ENCODE measurements around the gene KCTD17. TPM values are rescaled to one million over a fixed set of nuclear protein-coding genes. Genes with fewer than 3 reads are reported as not detected.

KCTD17 gene
- total RNA-seq, 1 donor from 2014 or later = 28.9 TPM

DNA sequence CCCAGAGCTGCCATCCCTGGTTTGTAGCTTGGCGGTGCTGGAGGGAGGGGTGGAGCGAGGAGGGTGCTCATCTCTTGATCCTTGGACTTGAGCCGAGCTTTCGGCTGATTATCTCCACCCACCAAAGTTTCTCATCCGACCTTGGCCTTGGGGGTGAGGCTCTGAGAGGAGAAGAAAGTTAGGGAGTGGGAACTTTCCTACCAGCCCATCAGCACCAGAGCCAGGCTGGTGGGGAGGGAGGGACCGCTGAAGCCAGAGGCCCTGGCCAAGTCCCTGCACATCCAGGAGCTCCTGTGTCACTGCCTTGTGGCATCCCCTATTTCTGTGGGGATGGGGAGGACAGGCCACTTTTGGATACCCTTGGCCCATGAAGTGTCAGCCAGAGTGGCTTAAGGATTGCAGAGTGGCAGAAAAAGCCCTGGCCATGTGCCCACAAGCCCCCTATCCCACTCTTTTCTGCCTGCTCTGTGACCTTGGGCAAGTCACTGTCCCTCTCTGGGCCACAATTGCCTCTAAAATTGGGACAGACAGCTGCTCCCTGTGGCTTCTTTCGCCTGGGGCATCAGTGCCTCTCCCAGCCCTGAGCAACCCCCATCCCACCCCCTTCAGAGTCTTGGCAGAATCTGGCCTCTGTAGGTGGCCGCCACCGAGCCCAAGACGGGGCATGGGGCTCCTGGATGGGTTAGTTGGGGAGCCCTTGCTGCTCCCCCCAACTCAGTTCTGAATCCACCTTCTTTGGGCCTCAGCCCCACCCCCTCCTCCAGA is 10.3 kb downstream of the KCTD17 start:
- peaks cover 39% of the 10 kb centered on the region for H3K36me3 Mint-ChIP-seq (ENCODE audit: low read depth)
- H3K27me3 Mint-ChIP-seq = no peaks in the 10 kb centered on the region
- intact Hi-C loops (cut with micrococcal nuclease) = no loop called here
- H3K9me3 Mint-ChIP-seq = no peaks in the 10 kb centered on the region
- DNase-seq (no peak), ATAC-seq (ENCODE audit: low read depth) (no peak)
- H3K4me1 Mint-ChIP-seq = no peaks in the 10 kb centered on the region
- H3K4me3 Mint-ChIP-seq = no peak overlapping the region
- no peak overlapping the region for H3K27ac Mint-ChIP-seq
- ChIA-PET CTCF (no interaction called here), POLR2A (interaction anchor here (0.5 kb wide), 1 partner anchor 531 kb away, joined by 6 read pairs; no protein-coding TSS in a partner anchor)
- TF ChIP-seq, protein P1, sequence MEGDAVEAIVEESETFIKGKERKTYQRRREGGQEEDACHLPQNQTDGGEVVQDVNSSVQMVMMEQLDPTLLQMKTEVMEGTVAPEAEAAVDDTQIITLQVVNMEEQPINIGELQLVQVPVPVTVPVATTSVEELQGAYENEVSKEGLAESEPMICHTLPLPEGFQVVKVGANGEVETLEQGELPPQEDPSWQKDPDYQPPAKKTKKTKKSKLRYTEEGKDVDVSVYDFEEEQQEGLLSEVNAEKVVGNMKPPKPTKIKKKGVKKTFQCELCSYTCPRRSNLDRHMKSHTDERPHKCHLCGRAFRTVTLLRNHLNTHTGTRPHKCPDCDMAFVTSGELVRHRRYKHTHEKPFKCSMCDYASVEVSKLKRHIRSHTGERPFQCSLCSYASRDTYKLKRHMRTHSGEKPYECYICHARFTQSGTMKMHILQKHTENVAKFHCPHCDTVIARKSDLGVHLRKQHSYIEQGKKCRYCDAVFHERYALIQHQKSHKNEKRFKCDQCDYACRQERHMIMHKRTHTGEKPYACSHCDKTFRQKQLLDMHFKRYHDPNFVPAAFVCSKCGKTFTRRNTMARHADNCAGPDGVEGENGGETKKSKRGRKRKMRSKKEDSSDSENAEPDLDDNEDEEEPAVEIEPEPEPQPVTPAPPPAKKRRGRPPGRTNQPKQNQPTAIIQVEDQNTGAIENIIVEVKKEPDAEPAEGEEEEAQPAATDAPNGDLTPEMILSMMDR (IDR thresholded peaks at IDR 0.05) = no peak

DNA sequence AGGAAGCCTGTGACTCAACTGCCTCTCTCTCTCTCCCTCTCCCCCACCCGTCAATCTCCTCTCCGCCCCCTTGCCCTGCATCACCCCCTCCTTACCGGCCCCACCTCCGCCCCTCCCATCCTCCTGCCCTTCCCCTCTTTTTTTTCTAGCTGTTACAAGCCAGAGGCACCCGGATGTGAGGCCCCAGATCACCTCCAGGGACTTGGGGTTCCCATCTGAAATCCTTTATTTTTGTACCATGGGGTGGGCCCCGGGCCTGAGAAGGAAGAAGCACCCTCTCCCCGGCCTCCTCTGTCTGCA is 10.8 kb downstream of the KCTD17 start:
- DNase-seq (no peak), ATAC-seq (ENCODE audit: low read depth) (no peak)
- ChIA-PET CTCF (no interaction called here), POLR2A (interaction anchor here (0.6 kb wide), 1 partner anchor 237 kb away, joined by 3 read pairs; no protein-coding TSS in a partner anchor)
- intact Hi-C loops (cut with micrococcal nuclease) = no loop called here
- no peaks in the 10 kb centered on the region for H3K27me3 Mint-ChIP-seq
- TF ChIP-seq, protein P1 (IDR thresholded peaks at IDR 0.05) = no peak
- H3K9me3 Mint-ChIP-seq = no peaks in the 10 kb centered on the region
- no peaks in the 10 kb centered on the region for H3K4me1 Mint-ChIP-seq
- H3K4me3 Mint-ChIP-seq = no peak overlapping the region
- H3K36me3 Mint-ChIP-seq (ENCODE audit: low read depth) = peaks cover 35% of the 10 kb centered on the region
- H3K27ac Mint-ChIP-seq = no peak overlapping the region

DNA sequence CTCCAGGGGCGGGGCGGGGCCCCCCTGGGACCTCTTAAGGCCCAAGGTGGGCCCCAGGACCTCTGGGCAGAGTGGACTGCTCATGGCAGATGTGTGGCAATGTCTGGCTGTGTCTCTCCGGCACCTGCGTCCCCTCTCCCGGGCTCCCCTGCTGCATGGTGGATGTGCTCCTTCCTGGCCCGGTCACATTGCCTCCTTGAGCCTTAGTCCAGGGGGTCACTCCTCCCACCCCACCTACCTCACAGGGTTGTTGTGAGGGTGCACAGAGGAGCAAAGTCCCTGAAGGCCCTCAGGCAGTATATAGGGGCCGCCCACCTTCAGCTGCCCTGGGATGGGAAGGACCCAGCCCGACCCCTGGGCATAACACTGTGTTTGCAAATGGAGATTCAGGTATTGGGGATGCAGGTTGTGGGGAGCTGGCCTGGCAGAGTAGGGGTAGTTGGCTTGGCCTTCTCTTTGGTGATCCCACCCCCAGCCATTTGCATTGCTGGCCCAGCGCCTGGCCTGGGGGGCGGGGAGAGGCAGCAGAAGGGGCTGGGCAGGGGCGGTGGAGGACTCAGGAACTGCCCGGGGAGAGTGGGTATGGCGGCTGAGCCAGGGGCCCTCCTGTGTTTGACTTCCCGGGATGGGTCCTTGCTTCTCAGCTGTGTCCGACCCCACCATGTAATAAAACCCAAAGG is 11.3 kb downstream of the KCTD17 start:
- no peak for ATAC-seq (ENCODE audit: low read depth)
- POLR2A ChIA-PET = interaction anchor here (0.6 kb wide), 1 partner anchor 236 kb away, joined by 3 read pairs; no protein-coding TSS in a partner anchor
- CTCF ChIA-PET = interaction anchor here (1.2 kb wide), 1 partner anchor 8 kb away, joined by 3 read pairs; no protein-coding TSS in a partner anchor
- no peak for DNase-seq
- Mint-ChIP-seq H3K9me3 (no peaks in the 10 kb centered on the region), H3K27me3 (peaks cover under 1% of the 10 kb centered on the region), H3K36me3 (ENCODE audit: low read depth) (peaks cover 30% of the 10 kb centered on the region), H3K27ac (no peak overlapping the region), H3K4me3 (no peak overlapping the region), H3K4me1 (no peaks in the 10 kb centered on the region)
- TF ChIP-seq, protein P1 (IDR thresholded peaks at IDR 0.05) = no peak
- intact Hi-C loops (cut with micrococcal nuclease) = no loop called here

DNA sequence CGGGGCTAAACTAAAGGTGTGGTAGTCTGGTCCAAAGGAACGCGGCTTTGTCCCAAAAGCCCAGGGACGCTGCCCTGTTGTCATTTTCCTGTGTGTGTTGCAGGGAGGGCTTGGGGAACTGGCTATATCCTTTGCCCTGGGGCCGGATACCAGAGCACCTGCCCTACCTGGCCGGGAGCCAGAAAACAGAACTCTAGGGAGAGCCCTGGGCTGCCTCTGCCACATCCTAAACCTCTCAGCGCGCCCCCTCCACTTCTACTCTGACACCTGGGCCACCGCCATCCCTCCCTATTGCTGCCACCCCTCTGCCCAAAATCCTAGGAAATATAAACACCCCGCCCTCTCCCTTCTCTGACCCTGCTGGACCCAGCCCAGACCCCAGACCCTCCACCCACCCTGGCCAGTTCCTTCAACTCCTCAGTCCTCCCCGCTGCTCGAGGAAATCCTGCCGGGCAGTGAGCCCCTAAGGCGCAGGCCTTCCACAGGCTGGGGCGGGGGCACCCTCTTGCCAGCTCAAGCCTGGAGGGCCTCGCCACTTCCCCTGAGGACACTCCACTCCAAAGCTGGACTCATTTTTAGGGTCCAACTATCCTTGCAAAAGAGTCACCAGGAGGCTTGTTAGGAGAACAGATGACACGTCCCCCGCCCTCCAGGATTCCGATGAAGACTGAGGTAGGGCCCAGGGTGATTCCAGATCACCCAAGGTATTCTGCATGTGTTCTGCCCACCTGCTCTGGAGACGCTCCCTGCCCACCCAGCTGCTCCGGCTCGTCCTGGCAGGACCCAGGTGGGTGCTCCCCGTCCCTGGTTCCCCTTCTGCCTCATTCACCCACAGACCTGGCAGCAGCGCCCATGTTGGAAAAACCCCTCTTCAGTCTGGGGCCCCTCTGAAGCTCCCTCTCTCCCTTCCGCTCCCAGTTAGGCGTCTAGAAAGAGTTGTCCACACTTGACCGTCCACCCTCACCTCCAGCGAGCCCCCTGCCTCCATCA is 12.2 kb downstream of the KCTD17 start:
- POLR2A ChIA-PET = no interaction called here
- TF ChIP-seq, protein P1 (IDR thresholded peaks at IDR 0.05) = no peak
- H3K4me1 Mint-ChIP-seq = no peaks in the 10 kb centered on the region
- no peak for ATAC-seq (ENCODE audit: low read depth)
- no peak overlapping the region for H3K4me3 Mint-ChIP-seq
- H3K9me3 Mint-ChIP-seq = no peaks in the 10 kb centered on the region
- intact Hi-C loops (cut with micrococcal nuclease) = no loop called here
- H3K36me3 Mint-ChIP-seq (ENCODE audit: low read depth) = peaks cover 25% of the 10 kb centered on the region
- no peak for DNase-seq
- peaks cover 9% of the 10 kb centered on the region for H3K27me3 Mint-ChIP-seq
- CTCF ChIA-PET = interaction anchor here (1.2 kb wide), 1 partner anchor 9 kb away, joined by 3 read pairs; no protein-coding TSS in a partner anchor
- no peak overlapping the region for H3K27ac Mint-ChIP-seq

All from activated B cell treated with CpG ODN at 0.5 μM for 24 hours (primary cell).